Measurements from ENCODE around the gene SOAT2.
"Not testable (repeated sequence)": the region's sequence is repeated elsewhere in the genome, so short reads cannot be mapped to it uniquely, and the experiment has no call there.

Gene SOAT2

GRCh38 chr12:53105712-53106439, 2.6 kb downstream of the SOAT2 start:
- DNase-seq (ENCODE audit: low spot score), result no peak

- no peak for DNase-seq (ENCODE audit: low spot score)
These were observed 3.8 kb downstream of the SOAT2 start for GRCh38 chr12:53107122-53107521.

DNA sequence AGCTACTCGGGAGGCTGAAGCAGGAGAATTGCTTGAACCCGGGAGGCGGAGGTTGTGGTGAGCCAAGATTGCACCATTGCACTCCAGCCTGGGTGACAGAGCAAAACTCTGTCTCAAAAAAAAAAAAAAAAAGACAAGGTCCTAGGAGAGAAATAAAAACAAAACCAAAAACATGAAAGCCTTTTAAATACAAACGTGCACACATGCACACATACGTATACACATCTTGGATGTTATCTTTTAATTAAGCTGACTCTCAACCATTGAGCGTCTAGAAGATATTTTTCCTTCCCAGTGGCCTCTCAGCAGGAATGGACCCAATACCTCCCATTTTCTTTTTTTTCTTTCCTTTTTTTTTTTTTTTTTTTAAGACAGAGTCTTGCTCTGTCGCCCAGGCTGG, 9.1 kb downstream of the SOAT2 start:
- not testable (repeated sequence) for DNase-seq (ENCODE audit: low spot score)

- DNase-seq (ENCODE audit: low spot score), result no peak
These were observed 9.9 kb downstream of the SOAT2 start for GRCh38 chr12:53113136-53113705.

GRCh38 chr12:53113951-53114350, 10.7 kb downstream of the SOAT2 start:
- DNase-seq (ENCODE audit: low spot score), result no peak

GRCh38 chr12:53115112-53115890, 12.0 kb downstream of the SOAT2 start:
- DNase-seq (ENCODE audit: low spot score), result no peak

DNA sequence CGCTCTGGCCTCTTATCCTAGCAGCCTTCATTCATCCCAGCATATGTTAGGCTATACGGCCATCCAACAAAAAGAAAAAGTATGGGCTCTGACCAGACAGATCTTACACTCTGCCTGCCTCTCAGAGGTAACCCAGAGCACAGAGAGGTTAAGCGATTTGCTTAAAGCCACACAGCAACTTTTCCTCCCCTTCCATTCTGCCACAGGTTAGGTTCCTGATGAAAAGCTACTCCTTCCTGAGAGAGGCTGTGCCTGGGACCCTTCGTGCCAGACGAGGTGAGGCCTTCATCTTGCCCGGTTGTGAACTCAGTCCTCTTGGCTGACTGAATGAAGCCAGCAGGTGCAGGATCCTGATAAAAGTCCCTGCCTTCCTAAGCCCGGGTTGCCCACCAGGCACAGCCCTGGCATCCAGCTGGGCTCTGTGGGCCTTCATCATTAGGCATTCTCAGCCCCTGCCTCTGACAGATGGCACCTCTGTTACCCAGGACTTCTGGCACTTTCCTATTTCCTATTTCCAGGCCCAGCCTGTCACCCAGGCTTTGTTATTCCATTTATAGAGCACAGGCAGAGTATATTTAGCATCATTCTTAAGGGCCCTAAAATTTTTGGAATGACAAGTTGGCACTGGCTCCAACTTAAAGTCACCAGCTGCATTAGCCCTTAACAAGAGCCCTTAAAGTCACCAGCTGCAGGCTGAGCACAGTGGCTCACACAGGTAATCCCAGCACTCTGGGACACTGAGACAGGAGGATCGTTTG, 12.8 kb downstream of the SOAT2 start:
- DNase-seq (ENCODE audit: low spot score), result no peak

- DNase-seq (ENCODE audit: low spot score), result no peak
These were observed 15.5 kb downstream of the SOAT2 start for GRCh38 chr12:53118751-53119300.

- DNase-seq (ENCODE audit: low spot score), result no peak
These were observed 17.6 kb downstream of the SOAT2 start for GRCh38 chr12:53120685-53121525.

DNA sequence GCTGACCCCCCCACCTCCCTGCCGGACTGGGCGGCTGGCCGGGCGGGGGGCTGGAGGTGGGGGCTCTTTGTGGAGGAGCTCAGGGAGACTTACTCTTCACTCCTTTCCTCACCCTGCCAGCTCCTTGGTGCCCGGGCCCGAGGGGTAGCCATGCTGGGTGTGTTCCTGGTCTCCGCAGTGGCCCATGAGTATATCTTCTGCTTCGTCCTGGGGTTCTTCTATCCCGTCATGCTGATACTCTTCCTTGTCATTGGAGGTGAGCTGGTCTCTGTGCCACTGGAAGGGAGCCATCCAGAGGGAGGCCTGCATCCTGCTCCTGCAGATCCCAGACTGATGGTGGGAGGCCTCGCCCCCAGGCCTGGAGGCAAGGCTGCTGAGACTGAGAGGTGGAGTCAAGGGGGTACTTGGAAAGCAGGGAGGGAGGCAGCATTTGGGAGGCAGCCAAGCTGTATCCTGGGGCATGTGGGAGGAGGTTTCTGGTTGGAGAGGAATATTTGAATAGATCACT, 19.7 kb downstream of the SOAT2 start:
- DNase-seq (ENCODE audit: low spot score), result no peak

DNA sequence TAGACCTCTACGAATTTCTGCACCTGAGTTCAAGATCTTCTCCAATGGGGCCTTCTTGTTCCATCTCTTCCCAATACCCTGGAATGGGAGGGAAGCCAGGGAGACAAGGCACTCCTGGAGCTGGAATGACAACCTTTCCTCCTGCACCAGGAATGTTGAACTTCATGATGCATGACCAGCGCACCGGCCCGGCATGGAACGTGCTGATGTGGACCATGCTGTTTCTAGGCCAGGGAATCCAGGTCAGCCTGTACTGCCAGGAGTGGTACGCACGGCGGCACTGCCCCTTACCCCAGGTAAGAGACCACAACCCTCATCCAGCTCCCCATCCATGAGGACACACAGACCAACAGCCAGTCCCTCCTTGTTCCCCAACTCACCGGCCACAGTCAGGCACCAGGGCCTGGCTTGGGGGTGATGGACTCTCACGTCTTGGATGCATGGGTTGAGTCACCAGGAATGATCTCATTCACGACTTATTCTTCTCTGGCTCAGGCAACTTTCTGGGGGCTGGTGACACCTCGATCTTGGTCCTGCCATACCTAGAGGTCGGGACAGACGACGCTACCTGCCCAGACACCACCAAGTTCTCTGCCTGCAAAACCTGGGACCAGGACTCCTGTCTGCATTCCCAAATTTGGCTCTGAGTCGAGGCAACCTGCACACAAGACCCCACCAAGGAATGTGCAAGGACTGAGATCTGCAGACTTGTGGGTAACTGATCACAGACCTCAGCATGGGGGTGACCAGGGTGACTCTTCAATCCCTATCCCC, 20.5 kb downstream of the SOAT2 start:
- no peak for DNase-seq (ENCODE audit: low spot score)

DNA sequence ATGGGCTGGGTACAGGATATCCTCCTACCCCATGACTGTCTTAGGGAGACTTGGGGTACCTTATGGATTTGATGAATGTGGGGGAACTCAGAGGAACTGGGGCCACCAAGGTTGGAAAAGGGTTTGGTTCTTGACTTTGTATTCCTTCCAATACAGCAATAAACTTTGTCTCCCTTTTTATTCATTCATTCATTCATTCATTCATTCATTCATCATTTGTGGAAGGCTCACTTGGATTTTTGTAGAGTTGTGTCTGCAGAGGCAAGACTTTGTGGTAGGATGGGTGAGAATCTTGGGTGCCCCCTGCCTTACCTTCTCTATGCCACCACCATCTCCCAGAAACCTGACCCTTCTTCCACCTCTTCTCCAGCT, 21.1 kb downstream of the SOAT2 start:
- DNase-seq (ENCODE audit: low spot score), result no peak

DNA sequence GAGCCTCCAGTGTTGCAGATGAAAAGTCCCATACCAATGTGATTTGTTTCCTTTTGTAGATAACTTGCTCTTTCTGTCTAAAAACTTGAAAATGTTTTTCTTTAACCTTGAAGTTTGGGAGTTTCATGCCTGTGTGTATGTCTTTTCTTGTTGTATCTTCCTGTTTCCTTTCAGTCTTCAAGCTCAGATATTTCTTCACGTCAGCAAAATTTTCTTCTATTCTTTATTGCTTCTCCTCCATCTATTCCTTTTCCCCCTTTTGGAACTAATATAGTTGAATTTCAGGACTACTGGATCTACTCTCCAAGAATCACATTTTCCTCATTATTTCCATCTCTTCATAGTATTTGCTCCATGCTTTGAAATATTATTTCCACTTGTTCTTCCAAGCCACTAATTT, 23.9 kb downstream of the SOAT2 start:
- DNase-seq (ENCODE audit: low spot score), result no peak

DNA sequence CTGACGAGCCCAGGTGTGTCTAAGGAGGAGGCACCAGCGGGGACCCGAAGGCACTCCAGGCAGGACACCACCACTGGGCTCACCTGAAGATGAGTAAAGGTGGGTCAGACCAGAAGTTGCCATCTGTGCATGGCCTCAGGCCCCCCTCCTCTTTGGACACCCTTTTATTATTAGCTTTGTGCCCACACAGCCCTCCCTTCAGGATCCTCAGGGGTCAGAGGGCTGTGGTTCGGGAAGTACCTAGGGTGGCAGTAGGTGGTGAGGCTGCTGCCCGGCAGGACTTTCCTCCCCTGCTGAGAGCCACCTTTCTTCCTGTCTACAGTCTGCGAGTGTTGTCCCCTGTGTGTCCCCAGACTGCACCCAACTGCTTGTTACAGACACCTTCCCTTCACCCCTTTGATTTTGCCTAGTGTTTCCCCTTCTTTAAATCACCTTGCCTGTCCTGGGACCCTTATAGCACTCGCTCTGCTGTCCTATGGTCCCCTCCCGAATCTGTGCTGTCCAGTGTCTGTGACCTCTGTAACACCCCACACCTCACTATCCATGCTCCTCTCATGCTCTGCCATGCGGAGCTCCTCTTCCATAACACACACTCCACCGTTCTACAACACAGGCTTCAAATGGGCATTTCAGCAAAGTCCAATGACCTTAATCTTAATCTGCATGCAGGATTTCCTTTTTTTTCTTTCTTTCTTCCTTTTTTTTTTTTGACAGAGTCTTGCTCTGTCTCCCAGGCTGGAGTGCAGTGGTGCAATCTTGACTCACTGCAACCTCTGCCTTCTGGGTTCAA, 25.7 kb downstream of the SOAT2 start:
- no peak for DNase-seq (ENCODE audit: low spot score)

GRCh38 chr12:53131844-53132243, 28.6 kb downstream of the SOAT2 start:
- no peak for DNase-seq (ENCODE audit: low spot score)

GRCh38 chr12:53133722-53134121, 30.4 kb downstream of the SOAT2 start:
- no peak for DNase-seq (ENCODE audit: low spot score)

- no peak for DNase-seq (ENCODE audit: low spot score)
These were observed 40.1 kb downstream of the SOAT2 start for GRCh38 chr12:53143355-53143754.

- no peak for DNase-seq (ENCODE audit: low spot score)
These were observed 42.3 kb downstream of the SOAT2 start for GRCh38 chr12:53145383-53146260.

All from kidney capillary endothelial cell (primary cell).